ENCODE measurements around the gene RPP38.

RPP38 gene

GRCh38 chr10:15140698-15141097, 43.5 kb downstream of the RPP38 start:
- H2AFZ ChIP-seq (ENCODE audit: low read depth, low read length, severe bottlenecking) = no peak overlapping the region
- H3K79me2 ChIP-seq (ENCODE audit: insufficient read depth, low read length) = no peaks in the 10 kb centered on the region
- no peaks in the 10 kb centered on the region for H3K36me3 ChIP-seq (ENCODE audit: low read length)
- no peaks in the 10 kb centered on the region for H3K27me3 ChIP-seq (ENCODE audit: low read length)
- TF ChIP-seq CTCF (IDR thresholded peaks at IDR 0.05; ENCODE audit: insufficient read depth, low read length, poor library complexity, severe bottlenecking) (no peak), EZH2phosphoT487 (conservative IDR thresholded peaks at IDR 0.05; ENCODE audit: low read length) (no peak)
- H3K9me3 ChIP-seq (ENCODE audit: insufficient read depth, low read length) = no peaks in the 10 kb centered on the region
- no peak overlapping the region for H3K27ac ChIP-seq (ENCODE audit: low read depth, low read length)
- H4K20me1 ChIP-seq (ENCODE audit: low read depth, low read length) = no peaks in the 10 kb centered on the region
- no peak overlapping the region for H3K4me3 ChIP-seq (ENCODE audit: insufficient read depth, low read length, poor library complexity, severe bottlenecking)
- H3F3A ChIP-seq (ENCODE audit: insufficient read depth) = no peaks in the 10 kb centered on the region
- H3K4me2 ChIP-seq (ENCODE audit: low read depth, low read length, poor library complexity, severe bottlenecking) = no peak overlapping the region
- H3K9ac ChIP-seq (ENCODE audit: low read length) = no peak overlapping the region
- H3K9me2 ChIP-seq (replicated peaks; ENCODE audit: insufficient read depth, low read length) = no peaks in the 10 kb centered on the region

GRCh38 chr10:15141136-15142054, 44.2 kb downstream of the RPP38 start:
- Histone ChIP-seq H2AFZ (ENCODE audit: low read depth, low read length, severe bottlenecking) (no peak overlapping the region), H3K9ac (ENCODE audit: low read length) (no peak overlapping the region), H3K27me3 (ENCODE audit: low read length) (no peaks in the 10 kb centered on the region), H3F3A (ENCODE audit: insufficient read depth) (no peaks in the 10 kb centered on the region), H3K9me3 (ENCODE audit: insufficient read depth, low read length) (no peaks in the 10 kb centered on the region), H3K27ac (ENCODE audit: low read depth, low read length) (no peak overlapping the region), H3K9me2 (replicated peaks; ENCODE audit: insufficient read depth, low read length) (no peaks in the 10 kb centered on the region), H3K79me2 (ENCODE audit: insufficient read depth, low read length) (no peaks in the 10 kb centered on the region), H4K20me1 (ENCODE audit: low read depth, low read length) (no peaks in the 10 kb centered on the region), H3K36me3 (ENCODE audit: low read length) (no peaks in the 10 kb centered on the region), H3K4me2 (ENCODE audit: low read depth, low read length, poor library complexity, severe bottlenecking) (no peak overlapping the region), H3K4me3 (ENCODE audit: insufficient read depth, low read length, poor library complexity, severe bottlenecking) (no peak overlapping the region)
- TF ChIP-seq EZH2phosphoT487 (conservative IDR thresholded peaks at IDR 0.05; ENCODE audit: low read length) (no peak), CTCF (IDR thresholded peaks at IDR 0.05; ENCODE audit: insufficient read depth, low read length, poor library complexity, severe bottlenecking) (no peak)

GRCh38 chr10:15144788-15145187, 47.6 kb downstream of the RPP38 start:
- Histone ChIP-seq H3K9me2 (replicated peaks; ENCODE audit: insufficient read depth, low read length) (no peaks in the 10 kb centered on the region), H3K4me2 (ENCODE audit: low read depth, low read length, poor library complexity, severe bottlenecking) (no peak overlapping the region), H3K4me3 (ENCODE audit: insufficient read depth, low read length, poor library complexity, severe bottlenecking) (no peak overlapping the region), H2AFZ (ENCODE audit: low read depth, low read length, severe bottlenecking) (no peak overlapping the region), H3K79me2 (ENCODE audit: insufficient read depth, low read length) (no peaks in the 10 kb centered on the region), H3K36me3 (ENCODE audit: low read length) (no peaks in the 10 kb centered on the region), H3K27me3 (ENCODE audit: low read length) (no peaks in the 10 kb centered on the region), H3K9me3 (ENCODE audit: insufficient read depth, low read length) (no peaks in the 10 kb centered on the region), H3F3A (ENCODE audit: insufficient read depth) (no peaks in the 10 kb centered on the region), H4K20me1 (ENCODE audit: low read depth, low read length) (no peaks in the 10 kb centered on the region), H3K27ac (ENCODE audit: low read depth, low read length) (no peak overlapping the region), H3K9ac (ENCODE audit: low read length) (no peak overlapping the region)
- no peak for TF ChIP-seq EZH2phosphoT487 (conservative IDR thresholded peaks at IDR 0.05; ENCODE audit: low read length)
- no peak for TF ChIP-seq CTCF (IDR thresholded peaks at IDR 0.05; ENCODE audit: insufficient read depth, low read length, poor library complexity, severe bottlenecking)
